GM12878 (cell line): ENCODE results near the gene IL1RAPL1. TPM values are rescaled to one million over a fixed set of nuclear protein-coding genes. Genes with fewer than 3 reads are reported as not detected.

Experiments used
- ATAC-seq: fragments of 200-7000 bp; cut with Tn5 transposase; 3 replicates; pipeline ENCODE4 v1.9.1; 2020; ENCODE audit warnings: mild to moderate bottlenecking, moderate library complexity
- BruUV-seq: library from RNA; stranded (reverse); fragments of 400-500 nt; replicated peaks from 2 replicates; lab custom pipeline; 2021; lab: Mats Ljungman, UMichigan
- CTCF ChIA-PET: fragments of 300-600 bp; sonication (Branson Sonifier 250); formaldehyde crosslinking; extraction: SDS; loops from one replicate; lab custom pipeline; 2021; ENCODE audit warnings: inconsistent platforms; lab: Yijun Ruan, JAX
- POLR2A ChIA-PET: fragments of 350-600 bp; formaldehyde crosslinking; extraction: SDS; loops from one replicate; lab custom pipeline; 2021; ENCODE audit warnings: inconsistent platforms; lab: Charles Lee
- RAD21 ChIA-PET: fragments of 300-600 bp; sonication (Branson Sonifier 250); formaldehyde crosslinking; loops from one replicate; lab custom pipeline; 2023; ENCODE audit warnings: antibody characterized with exemption; ENCODE audit not compliant: unreplicated experiment; lab: Charles Lee
- SMC1A ChIA-PET: fragments of 300-600 bp; sonication (Branson Sonifier 250); formaldehyde crosslinking; loops from one replicate; lab custom pipeline; 2023; ENCODE audit not compliant: unreplicated experiment, uncharacterized antibody; lab: Charles Lee
- DNase-seq: peaks from one replicate; pipeline ENCODE4 v3.0.0-alpha.2; 2011; ENCODE audit warnings: low read depth, low spot score
- FAIRE-seq: peaks from 3 replicates; lab custom pipeline; 2011; peaks lifted over from hg19 to GRCh38; lab: Jason Lieb, UNC
- H2AFZ ChIP-seq: 2 replicates; pipeline ENCODE4 v1.6.0; 2011; ENCODE audit warnings: low read depth, low read length, control low read depth; ENCODE audit not compliant: control insufficient read depth
- H3K27ac ChIP-seq: 2 replicates; pipeline ENCODE4 v1.5.1; 2011; ENCODE audit warnings: control low read depth; ENCODE audit not compliant: control insufficient read depth, insufficient read depth
- H3K27me3 ChIP-seq, 2 experiments: replicated peaks in 1 of 2; 2 replicates each; pipeline versions ENCODE4 v1.6.0 to v1.6.1; 2011; ENCODE audit warnings: low read length in 1 of 2; ENCODE audit not compliant: control insufficient read depth in 2 of 2, insufficient read depth in 2 of 2
- H3K36me3 ChIP-seq, 2 experiments: 2 replicates each; pipeline ENCODE4 v1.5.1; 2011; ENCODE audit warnings: low read length in 1 of 2; ENCODE audit not compliant: control insufficient read depth in 2 of 2, insufficient read depth in 2 of 2
- H3K4me1 ChIP-seq: 2 replicates; pipeline ENCODE4 v1.6.1; 2011; ENCODE audit warnings: mild to moderate bottlenecking, low read length, moderate library complexity, mixed read lengths; ENCODE audit not compliant: control insufficient read depth, insufficient read depth
- H3K4me2 ChIP-seq: 2 replicates; pipeline ENCODE4 v1.6.0; 2011; ENCODE audit warnings: control low read depth; ENCODE audit not compliant: control insufficient read depth, insufficient read depth
- H3K4me3 ChIP-seq: fragments of 200-600 bp; sonication (generic); 2 replicates; pipeline ENCODE4 v1.5.1; 2016
- H3K79me2 ChIP-seq: 2 replicates; pipeline ENCODE4 v1.6.0; 2011; ENCODE audit warnings: low read length; ENCODE audit not compliant: control insufficient read depth, insufficient read depth
- H3K9ac ChIP-seq: 2 replicates; pipeline ENCODE4 v1.8.0; 2011; ENCODE audit warnings: low read length, control low read depth, mixed read lengths; ENCODE audit not compliant: control insufficient read depth, insufficient read depth
- H3K9me3 ChIP-seq: replicated peaks from 3 replicates; pipeline ENCODE4 v1.5.1; 2011; ENCODE audit warnings: mild to moderate bottlenecking, low read length; ENCODE audit not compliant: control insufficient read depth, insufficient read depth
- H4K20me1 ChIP-seq: 2 replicates; pipeline ENCODE4 v1.6.0; 2011; ENCODE audit not compliant: control insufficient read depth, insufficient read depth
- CHD1 ChIP-seq: IDR thresholded peaks from 2 replicates; pipeline ENCODE4 v1.6.1; 2012; ENCODE audit warnings: low read depth, low read length, improper control_type of control experiment
- FOXK2 ChIP-seq: fragments of 450-650 bp; IDR thresholded peaks from 2 replicates; pipeline ENCODE4 v1.6.1; 2017; ENCODE audit warnings: mild to moderate bottlenecking, moderate library complexity
- IRF3 ChIP-seq: fragments of 450-650 bp; IDR thresholded peaks from 2 replicates; pipeline ENCODE4 v1.6.1; 2014; ENCODE audit warnings: mild to moderate bottlenecking
- JUNB ChIP-seq: IDR thresholded peaks from 2 replicates; pipeline ENCODE4 v1.6.1; 2016; ENCODE audit warnings: antibody characterized with exemption, mild to moderate bottlenecking
- LARP7 ChIP-seq: fragments of 450-650 bp; IDR thresholded peaks from 2 replicates; pipeline ENCODE4 v1.6.1; 2017; ENCODE audit warnings: mild to moderate bottlenecking
- NFXL1 ChIP-seq: fragments of 450-650 bp; IDR thresholded peaks from 2 replicates; pipeline ENCODE4 v1.6.1; 2017; ENCODE audit warnings: antibody characterized with exemption, mild to moderate bottlenecking, borderline replicate concordance
- NFYB ChIP-seq: IDR thresholded peaks from 2 replicates; pipeline ENCODE4 v1.6.1; 2011; ENCODE audit warnings: low read depth, mild to moderate bottlenecking, low read length, improper control_type of control experiment, moderate library complexity; ENCODE audit not compliant: insufficient read depth
- REST ChIP-seq: IDR thresholded peaks from 2 replicates; pipeline ENCODE4 v1.6.1; 2012; ENCODE audit warnings: mild to moderate bottlenecking, low read depth, low read length
- RUNX3 ChIP-seq: IDR thresholded peaks from 2 replicates; pipeline ENCODE4 v1.6.1; 2012; ENCODE audit warnings: low read length, inconsistent platforms
- SMARCA5 ChIP-seq: fragments of 450-650 bp; IDR thresholded peaks from 2 replicates; pipeline ENCODE4 v1.6.1; 2017; ENCODE audit warnings: mild to moderate bottlenecking
- SMC3 ChIP-seq: IDR thresholded peaks from 2 replicates; pipeline ENCODE4 v1.6.1; 2011; ENCODE audit warnings: low read length, improper control_type of control experiment, borderline replicate concordance
- STAT1 ChIP-seq: fragments of 450-650 bp; conservative IDR thresholded peaks from 2 replicates; pipeline ENCODE4 v1.6.1; 2014; ENCODE audit warnings: antibody characterized with exemption, mild to moderate bottlenecking
- YY1 ChIP-seq: IDR thresholded peaks from 2 replicates; pipeline ENCODE4 v1.6.1; 2011; ENCODE audit warnings: low read depth, mild to moderate bottlenecking, low read length
- ZZZ3 ChIP-seq: IDR thresholded peaks from 2 replicates; pipeline ENCODE4 v1.6.1; 2011; ENCODE audit warnings: low read depth; ENCODE audit not compliant: control insufficient read depth, insufficient read length
- WGBS: methylation state at CpG from one replicate; pipeline ENCODE4 v1.1.6; 2016; ENCODE audit warnings: low lambda C conversion rate; ENCODE audit not compliant: insufficient replicate concordance, insufficient coverage; ENCODE audit errors: missing lambda C conversion rate; 5-methylcytosine and 5-hydroxymethylcytosine counted together
- in situ Hi-C: fragments of 300-500 bp; cut with MboI; formaldehyde crosslinking; loops from 9 replicates; pipeline ENCODE4 v1.14.3; 2018; ENCODE audit warnings: mixed read lengths
- intact Hi-C: fragments of 100-400 bp; cut with micrococcal nuclease; formaldehyde crosslinking; loops from one replicate; pipeline ENCODE4 v1.14.2; 2022; ENCODE audit not compliant: unreplicated experiment
- polyA plus RNA-seq, 11 experiments: library from polyadenylated mRNA; depleted of rRNA in 4 of 11; unstranded in 6 of 11; stranded (reverse) in 5 of 11; fragments of >200 nt; fragmentation: Nextera tagmentation in 4 of 11; fragmentation: Illumina TruSeq in 1 of 11; extraction: Ambion mirVana in 4 of 11; extraction: Trizol in 1 of 11; gene quantifications; 1 replicate in 1 of 11; 2 replicates in 10 of 11; pipeline versions ENCODE4 v1.2.1 to v1.2.3, GENCODE V29; 2011 to 2016; ENCODE audit warnings: inconsistent platforms in 2 of 11, missing spikeins in 2 of 11, low read depth in 1 of 11
- total RNA-seq, 4 experiments: library from RNA; depleted of rRNA in 3 of 4; stranded (reverse); fragments of >200 nt in 3 of 4; fragmentation: Illumina TruSeq in 1 of 4; extraction: Trizol in 1 of 4; gene quantifications; 2 replicates each; pipeline versions ENCODE4 v1.2.1 to v1.2.3, GENCODE V29; 2013 to 2021
- TF ChIP-seq, protein P1 (sequence below): fragments of 450-650 bp; IDR thresholded peaks from 2 replicates; pipeline ENCODE4 v1.6.1; 2016; ENCODE audit warnings: mild to moderate bottlenecking
- TF ChIP-seq, protein P2 (sequence below): IDR thresholded peaks from 2 replicates; pipeline ENCODE4 v1.6.1; 2011; ENCODE audit warnings: borderline replicate concordance, low read depth, mild to moderate bottlenecking, moderate library complexity, mixed read lengths, low read length; ENCODE audit not compliant: insufficient read depth; ENCODE audit errors: extremely low read length
- TF ChIP-seq, protein P3 (sequence below): fragments of 450-650 bp; IDR thresholded peaks from 2 replicates; pipeline ENCODE4 v1.6.1; 2017; ENCODE audit warnings: mild to moderate bottlenecking, low read depth, inconsistent platforms; ENCODE audit not compliant: poor library complexity, severe bottlenecking

The IL1RAPL1 gene
- total and polyA plus RNA-seq, 10 of the 15 experiments (the other 5 are each of a cell fraction or from before 2014, with no cell fraction given) = not detected

DNA sequence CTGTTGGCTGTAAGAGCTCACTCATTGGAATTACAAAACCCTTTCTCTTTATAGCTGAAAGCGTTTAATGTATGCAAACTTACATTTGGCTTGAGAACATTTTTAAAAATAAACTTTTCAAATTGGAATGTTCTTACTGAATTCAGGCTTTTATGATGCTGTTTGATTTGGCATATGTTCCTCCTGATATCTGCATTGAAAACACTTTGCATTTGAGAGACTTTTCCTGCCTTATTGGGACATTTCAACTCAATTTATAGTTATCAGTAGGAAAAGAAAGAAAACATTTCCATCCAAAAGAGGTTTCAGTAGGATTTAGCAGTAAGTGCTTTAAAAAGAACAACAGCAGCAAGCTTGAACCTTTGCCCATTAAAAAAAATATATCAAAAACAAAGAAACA is 520.0 kb downstream of the IL1RAPL1 start:
- Histone ChIP-seq H3K27ac (no peak overlapping the region), H3K9me3 (no peaks in the 10 kb centered on the region), H3K9ac (no peak overlapping the region), H3K27me3 (no peaks in the 10 kb centered on the region)
- POLR2A ChIA-PET = no interaction called here
- CTCF ChIA-PET = no interaction called here
- TF ChIP-seq, protein P1, sequence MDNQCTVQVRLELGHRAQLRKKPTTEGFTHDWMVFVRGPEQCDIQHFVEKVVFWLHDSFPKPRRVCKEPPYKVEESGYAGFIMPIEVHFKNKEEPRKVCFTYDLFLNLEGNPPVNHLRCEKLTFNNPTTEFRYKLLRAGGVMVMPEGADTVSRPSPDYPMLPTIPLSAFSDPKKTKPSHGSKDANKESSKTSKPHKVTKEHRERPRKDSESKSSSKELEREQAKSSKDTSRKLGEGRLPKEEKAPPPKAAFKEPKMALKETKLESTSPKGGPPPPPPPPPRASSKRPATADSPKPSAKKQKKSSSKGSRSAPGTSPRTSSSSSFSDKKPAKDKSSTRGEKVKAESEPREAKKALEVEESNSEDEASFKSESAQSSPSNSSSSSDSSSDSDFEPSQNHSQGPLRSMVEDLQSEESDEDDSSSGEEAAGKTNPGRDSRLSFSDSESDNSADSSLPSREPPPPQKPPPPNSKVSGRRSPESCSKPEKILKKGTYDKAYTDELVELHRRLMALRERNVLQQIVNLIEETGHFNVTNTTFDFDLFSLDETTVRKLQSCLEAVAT = no peak
- no peak for TF ChIP-seq LARP7
- no peak for TF ChIP-seq STAT1
- TF ChIP-seq IRF3 = no peak
- TF ChIP-seq, protein P2, sequence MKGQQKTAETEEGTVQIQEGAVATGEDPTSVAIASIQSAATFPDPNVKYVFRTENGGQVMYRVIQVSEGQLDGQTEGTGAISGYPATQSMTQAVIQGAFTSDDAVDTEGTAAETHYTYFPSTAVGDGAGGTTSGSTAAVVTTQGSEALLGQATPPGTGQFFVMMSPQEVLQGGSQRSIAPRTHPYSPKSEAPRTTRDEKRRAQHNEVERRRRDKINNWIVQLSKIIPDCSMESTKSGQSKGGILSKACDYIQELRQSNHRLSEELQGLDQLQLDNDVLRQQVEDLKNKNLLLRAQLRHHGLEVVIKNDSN = no peak
- no peak for TF ChIP-seq CHD1
- TF ChIP-seq SMC3 = no peak
- TF ChIP-seq JUNB = no peak
- no peak for TF ChIP-seq SMARCA5
- TF ChIP-seq RUNX3 = no peak
- TF ChIP-seq NFYB = no peak
- TF ChIP-seq, protein P3, sequence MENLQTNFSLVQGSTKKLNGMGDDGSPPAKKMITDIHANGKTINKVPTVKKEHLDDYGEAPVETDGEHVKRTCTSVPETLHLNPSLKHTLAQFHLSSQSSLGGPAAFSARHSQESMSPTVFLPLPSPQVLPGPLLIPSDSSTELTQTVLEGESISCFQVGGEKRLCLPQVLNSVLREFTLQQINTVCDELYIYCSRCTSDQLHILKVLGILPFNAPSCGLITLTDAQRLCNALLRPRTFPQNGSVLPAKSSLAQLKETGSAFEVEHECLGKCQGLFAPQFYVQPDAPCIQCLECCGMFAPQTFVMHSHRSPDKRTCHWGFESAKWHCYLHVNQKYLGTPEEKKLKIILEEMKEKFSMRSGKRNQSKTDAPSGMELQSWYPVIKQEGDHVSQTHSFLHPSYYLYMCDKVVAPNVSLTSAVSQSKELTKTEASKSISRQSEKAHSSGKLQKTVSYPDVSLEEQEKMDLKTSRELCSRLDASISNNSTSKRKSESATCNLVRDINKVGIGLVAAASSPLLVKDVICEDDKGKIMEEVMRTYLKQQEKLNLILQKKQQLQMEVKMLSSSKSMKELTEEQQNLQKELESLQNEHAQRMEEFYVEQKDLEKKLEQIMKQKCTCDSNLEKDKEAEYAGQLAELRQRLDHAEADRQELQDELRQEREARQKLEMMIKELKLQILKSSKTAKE = no peak
- TF ChIP-seq REST = no peak
- TF ChIP-seq NFXL1 = no peak
- TF ChIP-seq YY1 = no peak
- TF ChIP-seq ZZZ3 = no peak
- TF ChIP-seq FOXK2 = no peak
- TF ChIP-seq, all 136 proteins: peak for 0
- in situ Hi-C loops (no loop called here), intact Hi-C loops (no loop called here)
- 0% methylated on average over 1 of the region's 1 CpG for WGBS
- DNase-seq = no peak
- no peaks in the 10 kb centered on the region for H3K4me1 ChIP-seq
- ATAC-seq = no peak
- no TSS peak for BruUV-seq
- ChIA-PET RAD21 (no interaction called here), SMC1A (no interaction called here)
- no peak overlapping the region for H3K4me2 ChIP-seq
- no peak overlapping the region for H3K4me3 ChIP-seq
- no peaks in the 10 kb centered on the region for H3K36me3 ChIP-seq
- no peak for FAIRE-seq
- H2AFZ ChIP-seq = no peak overlapping the region
- no peaks in the 10 kb centered on the region for H3K79me2 ChIP-seq
- no peaks in the 10 kb centered on the region for H4K20me1 ChIP-seq
